DMS 273 (cell line): Measurements from ENCODE around the gene SLC35E3.
A peak's percentile ranks its signal among the peaks of the same experiment; 100 is the strongest.
"Not testable (repeated sequence)": the region's sequence is repeated elsewhere in the genome, so short reads cannot be mapped to it uniquely, and the experiment has no call there.

Experiments used
- DNase-seq: peaks from one replicate; lab custom pipeline; 2025; ENCODE audit not compliant: unreplicated experiment; lab: John Stamatoyannopoulos, UW

The SLC35E3 gene

GRCh38 chr12:68793975-68794652 is 48.1 kb downstream of the SLC35E3 start:
- DNase-seq: no peak

DNA sequence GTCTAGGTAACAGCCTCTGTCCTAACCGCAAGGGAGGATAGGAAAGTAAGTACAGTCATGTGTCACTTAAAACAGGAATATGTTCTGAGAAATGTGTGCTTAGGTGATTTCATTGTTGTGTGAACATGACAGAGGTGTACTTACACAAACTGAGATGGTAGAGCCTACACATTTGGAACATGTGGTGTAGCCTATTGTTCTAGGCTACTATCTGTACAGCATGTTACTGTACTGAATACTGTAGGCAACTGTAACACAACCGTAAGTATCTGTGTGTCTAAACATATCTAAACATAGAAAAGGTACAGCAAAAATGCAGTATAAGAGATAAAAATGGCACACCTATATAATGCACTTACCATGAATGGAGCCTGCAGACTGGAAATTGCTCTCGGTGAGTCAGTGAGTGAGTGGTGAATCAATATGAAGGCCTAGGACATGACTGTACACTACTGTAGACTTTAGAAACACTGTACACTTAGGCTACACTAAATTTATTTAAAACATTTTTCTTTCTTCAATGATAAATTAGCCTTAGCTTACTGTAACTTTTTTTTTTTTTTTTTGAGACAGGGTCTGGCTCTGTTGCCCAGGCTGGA is 48.8 kb downstream of the SLC35E3 start:
- no peak for DNase-seq

DNA sequence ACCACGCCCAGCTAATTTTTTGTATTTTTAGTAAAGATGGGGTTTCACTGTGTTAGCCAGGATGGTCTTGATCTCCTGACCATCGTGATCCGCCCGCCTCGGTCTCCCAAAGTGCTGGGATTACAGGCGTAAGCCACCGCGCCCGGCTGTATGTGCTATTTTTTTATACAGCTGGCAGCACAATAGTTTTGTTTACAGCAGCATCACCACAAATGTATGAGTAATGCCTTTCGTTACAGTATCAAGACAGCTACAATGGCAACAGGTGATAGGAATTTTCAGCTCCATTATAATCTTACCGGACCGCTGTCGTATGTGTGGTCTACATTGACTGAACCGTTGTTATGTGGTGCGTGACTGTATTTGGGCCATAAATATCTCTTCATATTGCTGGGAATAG is 50.4 kb downstream of the SLC35E3 start:
- no peak for DNase-seq

GRCh38 chr12:68798882-68799234 is 52.9 kb downstream of the SLC35E3 start:
- no peak for DNase-seq

DNA sequence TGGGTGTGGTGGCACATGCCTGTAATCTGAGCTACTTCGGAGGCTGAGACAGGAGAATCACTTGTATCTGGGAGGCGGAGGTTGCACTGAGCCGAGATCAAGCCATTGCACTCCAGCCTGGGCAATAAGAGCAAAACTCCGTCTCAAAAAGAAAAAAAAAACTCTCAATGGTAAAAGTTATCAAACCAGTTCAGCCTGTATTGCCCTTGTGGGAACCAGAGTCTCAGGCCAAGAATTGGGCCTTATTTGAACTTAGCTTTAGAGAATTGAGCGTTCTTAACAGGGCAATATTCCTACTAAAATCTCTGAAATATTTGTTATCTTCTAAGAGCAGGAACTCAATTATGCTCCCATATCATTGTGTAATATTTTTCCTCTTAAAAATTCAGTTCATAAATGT is 54.3 kb downstream of the SLC35E3 start:
- DNase-seq: no peak

GRCh38 chr12:68801124-68801523 is 55.1 kb downstream of the SLC35E3 start:
- DNase-seq: not testable (repeated sequence)

GRCh38 chr12:68802372-68802745 is 56.4 kb downstream of the SLC35E3 start:
- DNase-seq: not testable (repeated sequence)

DNA sequence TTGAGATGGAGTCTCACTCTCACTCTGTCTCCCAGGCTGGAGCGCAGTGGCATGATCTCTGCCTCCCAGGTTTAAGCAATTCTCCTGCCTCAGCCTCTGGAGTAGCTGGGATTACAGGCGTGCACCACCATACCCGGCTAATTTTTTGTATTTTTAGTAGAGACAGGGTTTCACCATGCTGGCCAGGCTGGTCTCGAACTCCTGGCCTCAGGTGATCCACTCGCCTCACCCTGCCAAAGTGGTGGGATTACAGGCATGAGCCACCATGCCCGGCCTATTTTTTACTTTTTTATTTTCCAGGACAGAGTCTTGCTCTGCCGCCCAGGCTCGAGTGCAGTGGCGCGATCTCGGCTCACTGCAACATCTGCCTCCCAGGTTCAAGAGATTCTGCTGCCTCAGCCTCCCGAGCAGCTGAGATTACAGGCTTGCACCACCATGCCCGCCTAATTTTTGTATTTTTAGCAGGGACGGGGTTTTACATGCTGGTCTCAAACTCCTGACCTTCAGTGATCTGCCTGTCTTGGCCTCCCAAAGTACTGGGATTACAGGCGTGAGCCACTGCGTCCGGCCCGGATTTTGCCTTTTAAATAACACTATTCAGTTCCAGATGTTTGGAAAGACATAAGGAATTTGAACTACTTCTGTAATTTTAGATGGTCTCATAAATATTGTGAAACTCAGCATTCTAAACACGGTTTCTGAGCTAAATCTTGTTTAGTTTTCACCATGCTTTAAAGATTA is 57.1 kb downstream of the SLC35E3 start:
- DNase-seq: not testable (repeated sequence)

GRCh38 chr12:68803948-68804656 is 58.1 kb downstream of the SLC35E3 start:
- no peak for DNase-seq

GRCh38 chr12:68804657-68805591 is 58.9 kb downstream of the SLC35E3 start:
- DNase-seq: no peak

GRCh38 chr12:68805592-68806120 is 59.7 kb downstream of the SLC35E3 start:
- DNase-seq: no peak

- DNase-seq: no peak
Observed at GRCh38 chr12:68806488-68807237, 60.7 kb downstream of the SLC35E3 start.

DNA sequence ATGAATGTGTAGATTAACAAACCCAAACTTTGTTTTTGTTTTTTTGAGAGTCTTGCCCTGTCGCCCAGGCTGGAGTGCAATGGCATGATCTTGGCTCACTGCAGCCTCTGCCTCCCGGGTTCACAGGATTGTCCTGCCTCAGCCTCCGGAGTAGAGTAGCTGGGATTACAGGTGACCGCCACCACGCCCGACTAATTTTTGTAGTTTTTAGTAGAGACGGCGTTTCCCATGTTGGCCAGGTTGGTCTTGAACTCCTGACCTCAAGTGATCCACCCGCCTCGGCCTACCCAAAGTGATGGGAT is 61.2 kb downstream of the SLC35E3 start:
- DNase-seq: not testable (repeated sequence)

- DNase-seq: peak; percentile 95
Observed at GRCh38 chr12:68807576-68808387, 61.8 kb downstream of the SLC35E3 start, which contains the start of gene MDM2. Gene MDM2, plus strand, starts transcription at chr12:68808177. Its CDS starts 301 bp downstream, at chr12:68808478.

GRCh38 chr12:68808388-68809189 is 62.6 kb downstream of the SLC35E3 start:
- DNase-seq: peak; percentile 94

GRCh38 chr12:68809190-68810026 is 63.4 kb downstream of the SLC35E3 start:
- no peak for DNase-seq

DNA sequence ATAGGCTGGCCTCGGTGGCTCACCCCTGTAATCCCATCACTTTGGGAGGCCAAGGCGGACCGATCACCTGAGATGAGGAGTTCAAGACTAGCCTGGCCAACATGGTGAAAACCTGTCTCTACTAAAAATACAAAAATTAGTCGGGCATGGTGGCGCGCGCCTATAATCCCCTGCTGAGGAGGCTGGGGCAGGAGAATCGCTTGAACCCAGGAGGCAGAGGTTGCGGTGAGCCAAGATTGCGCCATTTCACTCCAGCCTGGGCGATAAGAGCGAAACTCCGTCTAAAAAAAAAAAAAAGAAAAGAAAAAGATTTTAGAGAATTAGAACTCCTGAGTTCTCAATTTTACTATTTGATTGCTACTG is 64.0 kb downstream of the SLC35E3 start:
- DNase-seq: not testable (repeated sequence)
